ENCODE measurements around the gene L3MBTL3. TPM values are rescaled to one million over a fixed set of nuclear protein-coding genes. Genes with fewer than 3 reads are reported as not detected.

L3MBTL3 gene
- total RNA-seq, 1 experiment from 2014 or later: 4.7 TPM

DNA sequence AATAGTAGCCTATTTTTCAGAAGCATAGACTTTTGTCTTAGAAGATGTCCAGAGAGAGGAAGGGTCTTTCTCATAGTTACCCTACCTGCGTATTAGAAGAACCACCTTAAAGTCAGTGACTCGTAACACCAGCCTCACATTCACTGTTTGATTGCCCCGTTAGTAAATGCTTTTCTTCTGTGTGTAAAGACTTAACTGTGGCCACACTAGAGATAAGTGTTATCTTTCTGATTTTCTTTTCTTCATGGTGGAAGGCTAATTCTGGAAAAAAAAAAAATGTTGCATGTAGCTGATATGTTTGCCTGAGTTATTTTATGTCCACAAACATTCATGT, 120.5 kb downstream of the L3MBTL3 start:
- no peak overlapping the region for H3K56ac ChIP-seq (ENCODE audit: insufficient read length, low read depth, low read length)
- H4K8ac ChIP-seq (replicated peaks; ENCODE audit: insufficient read length, low read depth, low read length): no peak overlapping the region
- H3K23ac ChIP-seq (ENCODE audit: insufficient read length, low read depth, low read length): no peak overlapping the region
- H4K20me1 ChIP-seq (ENCODE audit: control insufficient read depth, insufficient read depth, insufficient read length): no peaks in the 10 kb centered on the region
- H3K4me2 ChIP-seq (ENCODE audit: insufficient read depth, insufficient read length, low read length): no peak overlapping the region
- H3K27ac ChIP-seq (ENCODE audit: insufficient read length, low read depth, low read length): no peak overlapping the region
- H2BK120ac ChIP-seq (ENCODE audit: low read depth, low read length, poor library complexity, severe bottlenecking): no peak overlapping the region
- H4K91ac ChIP-seq (ENCODE audit: insufficient read length, low read depth, low read length): no peak overlapping the region
- no peak overlapping the region for H3T11ph ChIP-seq (ENCODE audit: low read length)
- TF ChIP-seq, protein P1, sequence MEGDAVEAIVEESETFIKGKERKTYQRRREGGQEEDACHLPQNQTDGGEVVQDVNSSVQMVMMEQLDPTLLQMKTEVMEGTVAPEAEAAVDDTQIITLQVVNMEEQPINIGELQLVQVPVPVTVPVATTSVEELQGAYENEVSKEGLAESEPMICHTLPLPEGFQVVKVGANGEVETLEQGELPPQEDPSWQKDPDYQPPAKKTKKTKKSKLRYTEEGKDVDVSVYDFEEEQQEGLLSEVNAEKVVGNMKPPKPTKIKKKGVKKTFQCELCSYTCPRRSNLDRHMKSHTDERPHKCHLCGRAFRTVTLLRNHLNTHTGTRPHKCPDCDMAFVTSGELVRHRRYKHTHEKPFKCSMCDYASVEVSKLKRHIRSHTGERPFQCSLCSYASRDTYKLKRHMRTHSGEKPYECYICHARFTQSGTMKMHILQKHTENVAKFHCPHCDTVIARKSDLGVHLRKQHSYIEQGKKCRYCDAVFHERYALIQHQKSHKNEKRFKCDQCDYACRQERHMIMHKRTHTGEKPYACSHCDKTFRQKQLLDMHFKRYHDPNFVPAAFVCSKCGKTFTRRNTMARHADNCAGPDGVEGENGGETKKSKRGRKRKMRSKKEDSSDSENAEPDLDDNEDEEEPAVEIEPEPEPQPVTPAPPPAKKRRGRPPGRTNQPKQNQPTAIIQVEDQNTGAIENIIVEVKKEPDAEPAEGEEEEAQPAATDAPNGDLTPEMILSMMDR (conservative IDR thresholded peaks at IDR 0.05): no peak
- DNase-seq: no peak
- no peaks in the 10 kb centered on the region for H3K79me2 ChIP-seq (ENCODE audit: insufficient read depth, low read length)
- Mint-ChIP-seq H3K4me3 (no peak overlapping the region), H3K27ac (no peak overlapping the region), H3K4me1 (peaks cover 8 to 16% of the 10 kb centered on the region in 2 experiments), H3K36me3 (ENCODE audit: insufficient read depth in 1 of 3, low read depth in 3 of 3) (peaks cover 2 to 10% (median 2%) of the 10 kb centered on the region in 3 experiments; a peak in 4 of 7 replicates), H3K27me3 (ENCODE audit: low read depth) (no peaks in the 10 kb centered on the region), H3K9me3 (no peaks in the 10 kb centered on the region)
- no peak overlapping the region for H2BK20ac ChIP-seq (ENCODE audit: low read depth, low read length, poor library complexity, severe bottlenecking)
- H2BK5ac ChIP-seq (ENCODE audit: insufficient read length, low read length): no peak overlapping the region
- H2AFZ ChIP-seq (ENCODE audit: low read length): no peak overlapping the region
- no peak overlapping the region for H3K14ac ChIP-seq (ENCODE audit: insufficient read depth, low read length)
- H3K79me1 ChIP-seq (ENCODE audit: insufficient read depth, low read depth, low read length, poor library complexity, severe bottlenecking): no peaks in the 10 kb centered on the region
- no peak overlapping the region for H2BK15ac ChIP-seq (ENCODE audit: low read depth, low read length)
- no peak overlapping the region for H2BK12ac ChIP-seq (ENCODE audit: insufficient read length, low read depth, low read length)
- no peak overlapping the region for H3K9ac ChIP-seq (ENCODE audit: extremely low read depth, insufficient read length, low read length)
- no peaks in the 10 kb centered on the region for H3K23me2 ChIP-seq (ENCODE audit: insufficient read length, low read depth, low read length, poor library complexity, severe bottlenecking)
- H3K4me1 ChIP-seq (ENCODE audit: insufficient read depth, low read length): no peaks in the 10 kb centered on the region
- no peak overlapping the region for H4K5ac ChIP-seq (ENCODE audit: insufficient read length, low read depth, low read length)
- H3K18ac ChIP-seq (ENCODE audit: insufficient read length, low read depth, low read length): no peak overlapping the region
- whole genome bisulfite sequencing (ENCODE audit: extremely low coverage, insufficient read length, low lambda C conversion rate): no CpG with 5 or more reads among the region's 3 CpGs
- no peaks in the 10 kb centered on the region for H3K9me3 ChIP-seq (ENCODE audit: control insufficient read depth, low read depth, low read length)
- H3K27me3 ChIP-seq (ENCODE audit: insufficient read depth, low read length): no peaks in the 10 kb centered on the region
- no peak overlapping the region for H3K4ac ChIP-seq (ENCODE audit: low read depth, low read length)
- H2AK5ac ChIP-seq (ENCODE audit: insufficient read length, low read length): no peak overlapping the region
